Nephron progenitor cell (in vitro differentiated cells): ENCODE data around the gene UBR2.

Experiments used
- DNase-seq: peaks from one replicate; pipeline ENCODE4 v3.0.0; 2021
- H3K27ac Mint-ChIP-seq: 2 replicates; pipeline ENCODE4 v1.8.0; 2021; ENCODE audit warnings: mild to moderate bottlenecking, moderate library complexity, mixed read lengths
- H3K27me3 Mint-ChIP-seq: 2 replicates; pipeline ENCODE4 v1.8.0; 2021; ENCODE audit warnings: mild to moderate bottlenecking, low read depth, mixed read lengths; ENCODE audit not compliant: poor library complexity
- H3K36me3 Mint-ChIP-seq: 2 replicates; pipeline ENCODE4 v1.8.0; 2021; ENCODE audit warnings: low read depth, mixed read lengths
- H3K4me1 Mint-ChIP-seq: 2 replicates; pipeline ENCODE4 v1.8.0; 2021; ENCODE audit warnings: mixed read lengths
- H3K4me3 Mint-ChIP-seq: 2 replicates; pipeline ENCODE4 v1.8.0; 2021; ENCODE audit warnings: mild to moderate bottlenecking, moderate library complexity, mixed read lengths
- H3K9me3 Mint-ChIP-seq: 2 replicates; pipeline ENCODE4 v1.8.0; 2021; ENCODE audit warnings: mild to moderate bottlenecking, moderate library complexity, mixed read lengths
- CTCF ChIP-seq: fragments of 200-600 bp; sonication (generic); IDR thresholded peaks from 2 replicates; pipeline ENCODE4 v1.5.0; 2021; ENCODE audit warnings: antibody characterized with exemption

Gene UBR2

DNA sequence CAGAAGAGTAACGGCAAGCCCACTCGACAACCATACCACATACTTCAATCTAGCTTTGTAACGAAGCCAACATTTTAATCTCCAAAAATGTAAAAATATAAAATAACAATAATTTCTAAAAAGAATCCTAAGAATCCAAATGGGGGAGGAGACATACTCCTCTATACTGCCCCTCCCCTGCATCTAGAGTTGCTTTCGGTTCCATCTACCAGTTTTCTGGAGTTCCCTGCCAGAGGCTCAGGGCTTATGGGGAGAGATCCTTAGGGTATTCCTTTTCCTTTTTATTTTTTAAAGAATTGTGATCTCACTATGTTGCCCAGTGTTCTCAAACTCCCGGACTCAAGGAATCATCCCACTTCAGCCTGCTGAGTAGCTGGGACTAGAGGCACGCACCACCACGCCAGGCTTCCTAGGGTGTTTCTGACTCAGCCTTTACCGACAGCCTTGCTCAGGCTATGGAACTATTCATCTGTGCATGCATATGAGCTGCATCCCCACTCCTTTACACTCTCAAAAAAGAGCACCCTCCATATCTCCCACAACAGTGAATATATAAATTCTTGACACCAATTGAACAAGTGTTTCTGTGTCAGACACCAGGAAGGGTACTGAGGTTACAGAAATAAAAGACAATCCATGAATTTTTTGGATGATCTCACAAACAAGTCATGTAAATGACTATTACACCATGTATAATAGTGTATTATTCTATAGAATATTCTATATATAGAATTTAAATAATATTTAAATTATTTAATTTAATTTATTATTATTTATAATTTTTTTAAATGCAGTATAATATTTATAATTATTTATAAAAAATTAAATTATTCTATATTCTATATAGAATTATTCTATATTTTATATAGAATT lies 40.7 kb upstream of the UBR2 start:
- no peaks in the 10 kb centered on the region for H3K4me1 Mint-ChIP-seq
- no peak for DNase-seq
- no peak overlapping the region for H3K4me3 Mint-ChIP-seq
- H3K27ac Mint-ChIP-seq: no peak overlapping the region
- H3K9me3 Mint-ChIP-seq: peaks cover 11% of the 10 kb centered on the region
- TF ChIP-seq CTCF: no peak
- no peaks in the 10 kb centered on the region for H3K36me3 Mint-ChIP-seq
- H3K27me3 Mint-ChIP-seq: peaks cover 12% of the 10 kb centered on the region

- Mint-ChIP-seq H3K4me3 (no peak overlapping the region), H3K9me3 (peaks cover 5% of the 10 kb centered on the region), H3K36me3 (no peaks in the 10 kb centered on the region), H3K27me3 (peaks cover 20% of the 10 kb centered on the region), H3K4me1 (peaks cover 3% of the 10 kb centered on the region), H3K27ac (no peak overlapping the region)
- TF ChIP-seq CTCF: no peak
- DNase-seq: no peak
Measured at GRCh38 chr6:42525206-42525605, 38.6 kb upstream of the UBR2 start.

GRCh38 chr6:42526616-42527015 lies 37.2 kb upstream of the UBR2 start:
- Mint-ChIP-seq H3K36me3 (no peaks in the 10 kb centered on the region), H3K4me3 (no peak overlapping the region)
- TF ChIP-seq CTCF: no peak

GRCh38 chr6:42527204-42527603 lies 36.6 kb upstream of the UBR2 start:
- Mint-ChIP-seq H3K36me3 (no peaks in the 10 kb centered on the region), H3K27ac (no peak overlapping the region), H3K4me3 (no peak overlapping the region), H3K27me3 (peaks cover 29% of the 10 kb centered on the region), H3K4me1 (peaks cover 3% of the 10 kb centered on the region), H3K9me3 (no peaks in the 10 kb centered on the region)
- no peak for DNase-seq
- no peak for TF ChIP-seq CTCF

More at GRCh38 chr6:42526616-42527015, 37.2 kb upstream of the UBR2 start:
- Mint-ChIP-seq H3K9me3 (no peaks in the 10 kb centered on the region), H3K27me3 (peaks cover 31% of the 10 kb centered on the region), H3K27ac (no peak overlapping the region), H3K4me1 (peaks cover 3% of the 10 kb centered on the region)
- no peak for DNase-seq

GRCh38 chr6:42530296-42530695 lies 33.5 kb upstream of the UBR2 start:
- Mint-ChIP-seq H3K4me1 (peaks cover 3% of the 10 kb centered on the region), H3K9me3 (no peaks in the 10 kb centered on the region), H3K27me3 (peaks cover 22% of the 10 kb centered on the region), H3K36me3 (no peaks in the 10 kb centered on the region), H3K4me3 (no peak overlapping the region), H3K27ac (no peak overlapping the region)
- DNase-seq: no peak
- no peak for TF ChIP-seq CTCF

DNA sequence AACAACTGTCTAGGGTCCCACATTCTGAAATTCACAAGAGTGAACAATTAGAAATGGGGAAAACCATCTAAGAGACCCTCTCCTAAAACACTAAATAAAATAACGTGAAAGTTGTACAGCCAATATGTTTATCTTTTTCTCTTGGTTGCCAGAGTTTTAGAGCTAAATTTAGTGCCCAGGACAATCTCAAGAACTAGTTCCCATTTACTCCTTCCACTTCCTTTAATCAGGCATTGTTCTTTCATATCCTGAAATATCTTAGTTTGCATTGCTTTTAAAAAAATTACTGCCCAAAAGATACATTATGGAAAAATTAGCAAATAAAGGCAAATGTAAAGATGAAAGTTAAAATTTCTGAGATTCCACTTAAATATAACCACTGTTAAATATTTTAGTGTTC lies 33.1 kb upstream of the UBR2 start:
- Mint-ChIP-seq H3K4me3 (no peak overlapping the region), H3K9me3 (no peaks in the 10 kb centered on the region), H3K4me1 (peaks cover 3% of the 10 kb centered on the region), H3K27ac (no peak overlapping the region), H3K27me3 (peaks cover 22% of the 10 kb centered on the region), H3K36me3 (no peaks in the 10 kb centered on the region)
- TF ChIP-seq CTCF: no peak
- no peak for DNase-seq
